ENCODE results near the gene SLC35A2.

Gene SLC35A2

DNA sequence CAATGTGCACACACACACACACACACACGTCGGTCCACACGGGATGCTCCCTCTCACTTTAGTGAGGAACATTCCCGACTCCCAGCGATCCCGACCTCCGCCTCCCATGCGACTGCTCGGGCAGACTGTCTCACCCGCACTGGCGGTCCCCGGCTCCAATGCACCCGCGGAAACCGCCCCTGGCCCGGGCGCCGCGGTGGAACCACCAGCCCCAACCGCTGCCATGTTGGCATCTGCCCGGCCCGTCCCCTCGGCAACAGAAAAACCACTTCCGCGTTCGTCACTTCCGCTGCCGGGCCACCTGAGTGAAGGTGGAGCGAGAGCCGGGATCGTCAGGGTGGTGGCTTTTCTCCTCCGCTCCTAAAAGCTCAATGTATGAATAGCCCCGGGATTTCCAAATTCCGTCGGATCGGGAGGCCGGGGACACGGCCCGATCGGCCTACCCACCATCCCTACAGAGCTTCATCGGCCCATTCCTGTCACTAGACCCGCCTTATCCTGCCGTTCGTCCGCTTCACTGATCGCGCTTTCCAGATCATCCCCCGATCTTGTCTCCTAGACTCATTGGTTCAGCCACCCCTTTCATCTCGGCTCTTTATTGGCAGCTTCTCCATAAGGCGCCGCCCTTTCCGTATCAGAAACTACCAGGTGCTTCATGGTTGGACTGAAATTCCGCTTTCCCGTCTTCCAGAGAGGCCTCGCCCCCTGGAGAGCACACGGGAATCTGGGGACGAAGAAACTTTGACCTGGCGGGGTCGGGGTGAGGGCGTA, at the start of gene SLC35A2:
Gene SLC35A2 (minus strand): TSS at position 235 of the 771 bp plus-strand sequence. CDS start 10 bp downstream, at position 225.
- peak; percentile 79 for DNase-seq (ENCODE audit: low read depth)

DNA sequence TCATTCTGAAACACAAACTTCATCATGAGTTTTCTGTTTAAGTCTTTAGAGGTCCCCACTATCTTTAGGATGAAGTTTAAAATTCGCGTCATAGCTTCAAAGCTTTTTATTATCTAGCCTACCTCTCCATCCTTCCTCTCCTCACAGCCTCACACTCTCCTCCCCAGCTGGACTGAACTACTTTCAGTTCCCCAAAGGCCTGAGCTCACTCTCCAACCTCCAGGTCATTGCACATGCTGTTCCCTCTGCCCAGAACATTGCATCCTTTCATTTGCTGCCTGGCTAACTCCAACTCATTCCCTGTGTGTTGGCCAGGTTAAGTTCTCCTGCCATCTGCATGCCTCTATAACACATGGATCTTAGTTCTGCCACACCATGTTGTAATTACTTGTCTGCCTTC, 48.8 kb upstream of the SLC35A2 start:
- DNase-seq (ENCODE audit: low read depth): no peak

DNA sequence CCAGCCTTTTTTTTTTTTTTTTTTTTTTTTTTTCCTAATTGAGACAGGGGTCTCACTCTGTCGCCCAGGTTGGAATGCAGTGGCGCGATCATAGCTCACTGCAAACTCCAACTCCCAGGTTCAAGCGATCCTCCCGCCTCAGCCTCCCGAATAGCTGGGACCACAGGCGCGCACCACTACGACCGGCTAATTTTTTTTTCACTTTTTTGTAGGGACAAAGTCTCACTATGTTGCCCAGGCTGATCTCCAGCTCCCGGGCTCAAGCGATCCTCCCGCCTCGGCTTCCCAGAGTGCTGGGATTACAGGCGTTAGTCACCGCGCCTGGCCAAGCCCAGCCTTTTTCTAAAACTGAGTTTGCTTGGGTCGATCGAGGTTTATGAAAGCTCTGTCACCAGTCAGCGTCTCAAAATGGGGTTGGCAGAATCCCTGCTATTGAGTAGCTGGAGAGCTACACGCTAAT, 47.2 kb upstream of the SLC35A2 start:
- no peak for DNase-seq (ENCODE audit: low read depth)

DNA sequence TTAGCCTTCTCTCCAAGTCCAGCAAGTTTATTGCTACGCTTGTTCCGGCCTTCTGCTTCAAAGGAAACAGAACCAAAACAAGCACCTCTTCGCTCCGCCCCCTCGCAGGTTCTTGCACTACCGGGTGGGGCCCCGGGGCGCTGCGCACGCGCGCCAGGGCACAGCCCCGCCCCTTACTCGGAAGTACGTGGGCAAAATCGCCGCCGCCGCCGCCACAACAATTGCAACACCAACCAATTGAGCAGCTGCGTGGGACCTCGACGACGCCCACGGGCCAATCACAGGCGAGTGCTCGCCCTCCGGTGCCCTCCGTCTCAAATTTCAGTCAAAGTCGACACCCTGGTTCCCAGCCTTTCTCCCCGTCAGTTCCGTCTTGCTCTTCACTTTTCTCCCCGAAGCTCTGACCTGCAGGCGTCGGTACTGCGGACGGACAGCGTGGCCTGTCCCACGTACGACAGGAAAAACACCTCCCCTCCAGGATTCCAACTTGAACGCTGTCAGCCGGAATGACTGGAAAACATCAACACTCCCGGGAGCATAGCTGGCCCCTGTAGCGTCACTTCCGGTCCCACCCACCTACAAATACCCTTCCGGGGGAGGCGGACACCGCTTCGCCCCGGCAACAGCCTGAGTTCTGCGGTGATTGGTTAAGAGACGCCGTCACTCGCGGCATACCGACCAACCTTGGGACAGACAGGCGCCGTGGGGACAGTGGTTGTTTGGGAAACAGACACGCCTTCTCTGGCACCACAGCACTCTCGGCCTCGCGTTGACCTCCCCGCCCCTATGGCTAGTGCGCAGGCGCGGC, 46.6 kb upstream of the SLC35A2 start:
- peak; percentile 88 for DNase-seq (ENCODE audit: low read depth)

DNA sequence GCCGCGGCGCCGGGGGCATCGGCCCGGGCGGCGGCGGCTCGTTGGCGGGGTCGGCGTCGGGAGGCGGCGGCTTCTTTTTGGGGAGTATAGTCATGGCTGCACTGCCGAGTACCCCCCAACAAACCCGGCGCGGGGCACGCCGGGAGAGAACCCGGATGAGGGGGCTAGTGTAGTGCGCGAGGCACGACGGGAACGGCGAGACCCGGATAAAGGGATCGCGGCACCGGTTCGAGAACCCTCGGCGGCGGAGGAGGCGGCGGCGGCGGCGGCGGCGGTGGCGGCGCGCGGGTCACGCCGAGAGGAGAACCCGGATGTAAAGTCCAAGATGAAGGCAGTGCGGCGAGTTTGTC, 46.0 kb upstream of the SLC35A2 start, which contains the start of gene OTUD5:
Gene OTUD5 (minus strand): TSS at position 131 of the 350 bp plus-strand sequence. CDS start 37 bp downstream, at position 94.
- peak; percentile 56 for DNase-seq (ENCODE audit: low read depth)

DNA sequence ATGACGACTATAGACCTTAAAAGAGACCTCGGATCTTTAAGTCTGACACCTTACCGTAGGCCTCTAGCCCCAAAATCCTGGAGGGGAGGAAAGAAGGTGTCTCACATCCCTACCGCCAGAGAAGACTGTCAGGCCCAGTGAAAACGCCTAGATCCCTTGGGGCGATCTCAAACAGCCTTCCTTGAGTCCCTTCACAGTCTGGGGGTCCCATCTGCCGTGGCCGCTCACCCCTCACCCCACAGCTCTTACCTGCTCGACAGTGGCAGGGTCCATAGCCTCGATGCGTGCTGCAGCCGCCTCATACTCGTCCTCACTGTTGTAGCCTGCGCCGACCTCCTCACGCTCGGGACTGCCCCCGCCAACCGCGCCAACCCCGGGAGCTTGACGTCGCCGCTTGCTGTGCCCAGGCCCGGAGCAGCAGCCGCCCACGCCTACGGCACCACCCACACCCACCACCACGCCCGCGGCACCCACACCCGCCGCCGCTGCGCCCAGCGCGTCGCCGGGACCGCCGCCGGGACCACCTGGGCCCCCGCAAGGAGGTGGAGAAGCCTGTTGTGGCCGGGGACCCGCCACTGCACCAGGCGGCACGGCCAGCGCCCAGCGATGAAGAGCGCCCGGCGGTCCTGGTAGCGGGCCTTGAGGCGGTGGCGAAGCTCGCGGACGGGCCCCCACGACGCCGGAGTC, 45.4 kb upstream of the SLC35A2 start:
- peak; percentile 55 for DNase-seq (ENCODE audit: low read depth)

DNA sequence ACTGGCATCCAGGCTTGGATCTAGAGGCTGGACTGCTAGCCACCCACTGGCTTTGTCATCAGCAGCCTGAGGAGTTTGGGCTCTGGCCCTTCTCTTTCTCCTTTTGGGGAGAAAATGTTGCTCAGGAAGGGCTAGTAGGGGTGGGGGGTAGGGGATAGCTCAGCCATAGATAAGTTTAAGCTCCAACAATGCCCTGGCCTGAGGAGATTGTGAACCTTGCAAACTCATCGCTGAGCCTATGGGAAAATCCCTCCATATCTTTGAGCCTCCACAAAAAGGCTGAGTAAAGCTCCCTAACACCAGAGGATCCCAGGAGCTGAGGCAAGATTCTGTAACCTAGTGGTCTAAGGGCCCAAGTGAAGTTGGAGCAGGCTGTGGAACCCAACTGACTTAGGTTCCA, 37.1 kb upstream of the SLC35A2 start:
- no peak for DNase-seq (ENCODE audit: low read depth)

DNA sequence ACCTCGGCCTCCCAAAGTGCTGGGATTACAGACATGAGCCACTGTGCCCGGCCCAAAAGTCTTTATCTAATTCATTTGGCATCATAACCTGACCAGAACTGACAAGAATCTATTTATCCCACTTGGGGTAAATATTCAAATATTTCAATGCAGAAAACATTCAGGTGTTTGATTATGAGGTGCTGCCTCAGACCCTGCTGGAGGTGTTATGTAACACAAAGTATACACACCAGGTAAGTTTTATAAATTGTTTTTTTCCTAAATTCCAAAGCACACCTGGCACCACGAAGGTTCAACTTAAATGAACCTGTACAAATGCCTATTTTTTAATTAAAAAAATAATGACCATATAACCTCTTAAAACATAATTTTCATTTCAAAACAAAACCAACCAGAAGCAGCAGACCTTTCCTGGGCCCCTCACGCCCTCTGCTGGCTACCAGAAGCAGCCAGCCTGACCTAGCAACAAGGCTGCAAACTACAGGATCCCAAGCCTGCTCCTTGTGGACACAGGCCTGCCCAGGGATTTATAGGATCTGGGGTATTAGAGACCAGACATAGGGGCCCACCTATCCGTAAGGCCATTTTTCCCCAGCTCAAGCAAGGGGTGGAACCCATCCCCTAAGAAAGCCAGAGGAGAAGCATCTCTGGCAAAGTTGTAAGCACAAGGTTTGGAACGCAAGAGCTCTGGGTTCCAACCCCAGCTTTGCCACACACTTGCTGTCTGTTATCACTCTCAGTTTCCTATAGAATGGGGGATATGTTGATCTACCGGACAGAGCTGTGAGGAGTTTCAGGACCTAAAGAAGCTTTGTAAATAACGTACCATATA, 34.3 kb upstream of the SLC35A2 start:
- DNase-seq (ENCODE audit: low read depth): no peak

DNA sequence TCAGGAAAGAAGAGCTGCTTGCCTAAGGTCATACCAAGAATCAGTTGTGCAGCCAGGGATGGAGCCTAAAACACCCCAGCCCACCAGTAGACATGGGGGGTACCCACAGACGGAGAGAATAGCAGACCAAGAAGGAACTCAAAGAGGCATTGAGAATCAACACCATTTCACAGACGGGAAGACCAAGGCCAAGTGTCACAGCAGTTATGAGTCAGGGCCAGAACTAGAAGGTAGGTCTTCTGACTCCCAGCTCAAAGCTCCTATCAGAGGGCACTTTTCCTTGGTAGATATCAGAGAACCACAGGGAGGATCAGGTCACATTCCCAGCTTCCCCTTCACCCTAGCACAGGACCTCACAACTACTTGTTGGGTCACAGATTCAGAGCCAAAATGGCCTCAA, 31.4 kb upstream of the SLC35A2 start:
- DNase-seq (ENCODE audit: low read depth): no peak

DNA sequence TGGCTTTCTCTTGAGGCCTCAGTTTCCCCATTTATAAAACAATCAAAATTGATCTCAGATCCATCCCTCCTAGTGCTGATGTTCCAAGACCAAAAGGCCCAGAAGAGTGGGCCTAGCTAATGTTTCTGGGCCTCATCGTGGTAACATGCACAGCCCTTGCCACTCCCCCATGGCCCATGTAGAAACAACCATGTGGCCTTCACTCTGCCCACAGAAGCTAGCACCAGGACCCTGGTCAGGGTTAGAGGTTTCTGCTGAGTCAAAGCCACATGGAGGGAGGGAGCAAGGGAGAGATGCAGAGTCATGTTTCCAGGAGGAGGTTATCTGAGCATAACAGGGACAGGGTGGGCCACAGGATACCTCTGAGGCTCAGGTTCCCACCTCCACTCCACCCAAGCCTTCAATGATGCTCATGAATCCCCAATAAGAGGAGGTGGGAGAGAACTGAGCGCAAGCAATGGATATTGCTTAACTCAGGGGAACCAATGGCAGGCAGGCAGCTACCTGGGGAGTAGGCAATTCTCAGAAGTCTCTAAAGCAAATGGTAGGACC, 29.0 kb upstream of the SLC35A2 start:
- no peak for DNase-seq (ENCODE audit: low read depth)

DNA sequence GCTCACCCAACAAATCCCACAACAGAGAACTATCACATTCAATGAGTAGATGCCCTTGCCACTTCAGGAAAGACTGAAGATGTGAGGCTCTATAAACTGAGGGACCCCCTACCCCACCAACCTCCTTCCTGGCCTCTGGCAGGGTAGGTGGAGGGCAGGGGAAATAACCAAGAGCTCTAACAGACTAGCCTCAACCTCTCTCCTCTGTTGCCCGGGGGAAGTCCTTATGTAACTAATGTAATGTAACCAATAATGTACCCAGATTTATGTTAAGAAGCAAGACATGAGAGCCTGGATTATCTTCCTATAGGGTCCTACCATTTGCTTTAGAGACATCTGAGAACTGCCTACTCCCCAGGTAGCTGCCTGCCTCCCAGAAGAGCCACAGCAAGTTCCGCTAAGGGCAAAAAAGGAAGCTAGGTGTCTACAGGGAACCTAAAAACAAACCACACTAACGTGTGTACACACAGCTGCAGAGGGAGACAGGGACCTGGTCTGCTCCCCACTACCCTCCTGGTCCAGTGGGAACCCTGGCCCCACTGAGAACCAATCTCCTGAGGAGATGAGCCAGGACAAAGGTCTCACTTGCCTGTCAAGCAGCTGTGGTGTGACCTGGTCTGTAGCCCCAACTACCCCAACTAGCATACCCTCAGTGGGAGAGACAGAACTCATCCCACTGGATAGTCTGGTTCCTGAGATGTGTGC, 28.2 kb upstream of the SLC35A2 start:
- no peak for DNase-seq (ENCODE audit: low read depth)

DNA sequence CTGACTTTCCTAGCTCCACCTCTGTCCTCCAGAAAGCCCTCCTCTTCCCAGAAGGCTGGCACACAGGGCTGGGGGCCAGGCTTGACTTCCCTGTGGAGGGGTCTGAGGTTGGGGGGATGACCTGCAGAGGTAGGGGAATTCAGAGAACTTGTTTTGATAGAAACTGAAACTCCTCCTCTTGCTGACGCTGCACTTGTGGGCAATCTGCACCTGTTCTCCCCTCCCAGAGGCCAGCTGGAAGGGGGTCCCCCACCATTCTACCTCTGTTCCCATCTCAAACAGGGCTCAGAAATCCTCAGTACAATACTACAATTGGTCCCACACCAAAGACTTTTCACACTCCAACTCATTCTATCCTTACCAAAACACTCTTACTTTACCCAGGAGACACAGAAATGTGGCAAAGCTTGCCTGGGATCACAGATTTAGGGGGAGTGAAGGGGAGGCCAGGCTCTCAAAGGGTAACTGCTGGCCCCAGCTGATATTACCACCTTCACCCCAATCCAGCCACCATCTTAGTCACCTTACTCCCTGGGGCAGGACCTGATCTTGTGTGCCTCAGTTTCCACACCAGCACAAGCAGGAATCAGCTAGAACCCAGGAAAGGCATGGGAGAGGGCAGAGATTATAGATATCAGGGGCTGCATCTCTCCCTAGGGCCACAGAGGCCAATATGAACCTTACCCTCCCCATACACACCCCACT, 27.4 kb upstream of the SLC35A2 start:
- DNase-seq (ENCODE audit: low read depth): no peak

DNA sequence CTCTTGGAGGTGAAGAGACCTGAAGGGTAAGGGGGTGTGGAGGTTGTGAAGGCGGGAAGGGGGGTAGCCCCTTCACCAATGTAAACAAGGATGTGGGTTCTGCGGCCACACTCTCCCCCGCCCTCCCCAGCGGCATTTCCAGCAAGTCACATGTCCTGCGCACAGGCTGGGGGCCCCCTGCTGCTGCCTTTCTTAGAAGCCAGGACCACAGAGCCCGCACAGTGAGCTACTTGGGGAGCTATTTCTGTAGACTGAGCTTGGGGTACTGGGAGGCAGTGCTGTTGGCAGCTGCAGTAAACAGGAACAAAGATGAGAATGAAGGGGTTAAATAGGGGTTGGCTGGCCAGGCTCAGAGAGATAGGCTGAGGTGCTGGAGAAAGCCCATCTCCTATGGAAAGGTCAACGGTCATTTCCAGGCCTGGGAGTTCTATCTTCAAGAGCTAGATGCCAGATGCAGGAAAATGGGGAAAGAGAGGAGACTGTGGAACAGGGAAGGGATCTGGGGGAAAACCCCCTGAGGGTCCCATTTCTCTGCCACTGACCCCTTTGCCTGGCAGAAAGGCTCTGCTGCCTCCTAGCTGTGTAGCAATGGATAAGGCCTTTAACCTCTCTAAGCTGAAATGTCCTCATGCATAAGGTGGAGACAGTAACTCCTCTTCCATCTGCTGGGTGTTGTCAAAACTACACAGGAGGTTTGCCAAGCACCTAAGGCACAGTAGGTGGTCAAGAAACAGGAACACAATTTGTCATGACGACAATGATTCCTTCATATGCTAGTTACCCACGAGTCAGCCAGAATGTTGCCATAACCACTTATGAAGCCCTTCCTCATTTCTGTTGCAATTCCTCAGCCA, 25.8 kb upstream of the SLC35A2 start:
- peak; percentile 79 for DNase-seq (ENCODE audit: low read depth)

DNA sequence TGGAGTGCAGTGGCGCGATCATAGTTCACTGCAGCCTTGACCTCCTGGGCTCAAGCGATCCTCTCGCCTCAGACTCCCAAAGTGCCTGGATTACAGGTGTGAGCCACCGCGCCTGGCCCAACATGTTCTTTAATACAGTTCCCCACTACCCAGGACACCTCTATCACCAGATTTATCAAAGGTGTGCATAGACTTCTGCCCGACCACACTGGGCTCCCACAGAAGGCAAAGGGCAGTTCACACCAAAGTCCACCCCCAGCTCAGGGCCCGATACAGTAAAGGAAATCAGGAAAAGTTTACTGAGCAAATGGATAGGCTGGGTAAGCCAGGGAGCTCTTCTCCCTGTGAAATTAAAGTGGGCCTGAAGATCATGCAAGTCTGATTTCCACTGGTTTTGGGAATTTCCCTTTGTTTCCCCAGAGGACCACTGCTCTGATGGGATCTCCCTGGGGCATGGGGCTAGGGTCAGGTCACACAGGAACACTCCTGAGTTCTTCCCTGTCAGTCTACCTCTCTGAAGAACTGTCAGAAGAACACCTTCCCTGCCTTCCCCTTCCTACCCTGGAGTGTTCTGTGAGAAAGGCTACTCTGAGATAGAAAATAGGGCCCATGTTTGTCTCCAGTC, 25.1 kb upstream of the SLC35A2 start:
- no peak for DNase-seq (ENCODE audit: low read depth)

DNA sequence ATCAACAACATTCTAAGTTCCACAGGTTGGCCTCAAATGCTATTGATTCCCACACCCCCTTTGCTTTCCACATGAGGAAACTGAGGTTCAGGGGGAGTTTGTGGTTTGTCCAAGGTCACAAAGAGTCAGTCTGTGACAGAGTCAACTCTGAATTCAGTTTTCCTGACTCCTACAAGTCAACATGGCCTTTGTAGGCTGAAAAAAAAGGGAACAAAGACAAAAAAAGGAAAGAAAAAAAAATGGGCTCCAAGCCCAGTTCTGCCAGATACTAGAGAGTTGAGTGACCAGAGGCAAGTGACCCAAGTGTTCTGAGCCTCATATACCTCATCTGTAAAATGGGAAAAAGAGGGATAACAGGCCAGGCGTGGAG, 23.8 kb upstream of the SLC35A2 start:
- no peak for DNase-seq (ENCODE audit: low read depth)

DNA sequence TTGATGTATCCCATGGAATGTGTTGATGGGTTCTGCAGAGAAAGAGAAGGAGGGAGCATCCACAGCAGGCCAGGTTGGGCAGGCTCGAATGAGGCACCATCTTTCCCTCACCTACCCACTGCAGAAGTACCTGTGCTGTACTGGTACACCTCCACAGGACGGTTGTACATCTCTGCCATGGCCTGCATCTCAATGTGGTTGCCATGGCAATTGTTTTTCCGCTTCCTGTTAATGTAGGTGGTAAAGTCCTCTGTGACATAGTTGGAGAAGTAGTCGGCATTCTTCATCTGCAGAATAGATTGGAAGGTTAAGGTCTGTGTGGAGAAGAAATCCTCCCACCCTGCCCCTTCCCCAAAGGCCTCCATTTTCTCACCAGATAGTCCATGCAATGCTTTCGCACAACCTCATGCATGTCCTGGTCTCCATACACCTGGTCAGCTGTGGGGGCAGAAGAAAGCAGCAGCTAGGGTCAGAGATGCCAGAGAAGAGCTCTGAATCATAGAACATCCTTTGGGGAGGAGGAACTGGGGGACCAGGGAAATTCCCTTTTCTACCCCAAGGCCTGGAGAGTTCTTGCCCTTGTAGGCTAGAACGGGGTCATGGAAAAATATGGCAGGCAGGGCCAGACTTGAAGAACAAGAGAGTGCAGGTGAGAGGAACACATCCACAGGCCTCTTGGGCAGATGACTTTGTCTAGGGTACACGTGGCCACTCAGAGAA, 23.3 kb upstream of the SLC35A2 start:
- DNase-seq (ENCODE audit: low read depth): no peak

DNA sequence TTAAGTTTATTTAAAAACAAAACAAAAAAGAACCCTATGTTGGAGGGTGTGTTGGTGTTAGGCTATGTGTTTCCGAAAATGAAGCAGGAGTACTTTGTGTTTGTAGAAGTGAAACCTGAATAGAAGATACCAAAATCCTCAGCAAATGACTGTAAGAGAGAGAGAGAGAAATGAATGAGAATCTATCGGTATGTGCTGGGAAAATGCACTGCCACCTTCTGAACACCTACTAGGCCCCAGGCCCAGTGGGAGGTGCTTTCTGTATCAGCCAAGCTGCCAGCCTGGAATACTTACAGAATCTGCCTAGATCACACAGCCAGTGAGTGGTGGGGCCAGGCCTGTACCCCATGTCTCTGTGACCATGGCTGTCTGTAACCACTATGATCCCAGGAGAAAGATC, 22.3 kb upstream of the SLC35A2 start:
- no peak for DNase-seq (ENCODE audit: low read depth)

DNA sequence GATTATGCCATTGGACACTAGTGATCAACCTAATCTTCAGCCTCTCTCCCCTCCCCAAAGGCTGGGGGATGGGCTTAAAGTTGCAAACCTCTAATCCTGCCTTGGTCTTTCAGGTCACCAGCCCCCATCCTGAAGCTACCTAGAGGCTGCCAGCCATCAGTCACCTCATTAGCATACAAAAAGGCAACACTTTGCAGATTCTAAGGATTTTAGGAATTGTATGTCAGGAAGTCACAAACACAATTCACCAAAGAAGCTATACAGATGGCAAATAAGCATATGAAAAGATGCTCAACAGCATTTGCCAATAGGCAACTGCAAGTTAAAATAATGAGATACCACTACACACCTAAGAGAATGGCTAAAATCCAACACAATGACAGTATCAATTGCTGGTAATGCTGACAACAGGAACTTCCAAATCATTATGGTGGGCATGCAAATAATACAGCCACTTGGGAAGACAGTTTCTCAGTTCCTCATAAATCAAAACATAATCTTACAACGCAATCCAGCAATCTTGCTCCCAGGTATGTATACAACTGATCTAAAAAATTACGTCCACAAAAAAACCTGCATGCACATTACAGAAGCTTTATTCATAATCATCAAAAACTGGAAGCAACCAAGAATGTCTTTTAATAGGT, 16.4 kb upstream of the SLC35A2 start:
- no peak for DNase-seq (ENCODE audit: low read depth)

All from stimulated activated CD4-positive, alpha-beta T cell treated with anti-CD3 and anti-CD28 coated beads, Interleukin-2, amount 100 ng/mL, for 4 hours (primary cell).